HepG2 (cell line): ENCODE results near the gene VPS18. TPM values are rescaled to one million over a fixed set of nuclear protein-coding genes. Genes with fewer than 3 reads are reported as not detected.

Experiments used
- DMAP1 ChIP-seq: IDR thresholded peaks from 2 replicates; pipeline ENCODE4 v1.6.1; 2016
- FOSL2 ChIP-seq: sonication (generic); formaldehyde crosslinking; IDR thresholded peaks from 2 replicates; pipeline ENCODE4 v1.4.0; 2020; ENCODE audit warnings: missing genetic modification reagents
- HNF4G ChIP-seq, 2 experiments: sonication (generic) in 1 of 2; formaldehyde crosslinking in 1 of 2; IDR thresholded peaks; 2 replicates each; pipeline versions ENCODE4 v1.4.0 to v1.6.1; 2011 to 2020; ENCODE audit warnings: borderline replicate concordance in 2 of 2, low read depth in 2 of 2, mild to moderate bottlenecking in 2 of 2, low read length in 1 of 2, missing genetic modification reagents in 1 of 2, moderate library complexity in 1 of 2
- HNRNPLL ChIP-seq: fragments of 200-400 bp; formaldehyde crosslinking; IDR thresholded peaks from 2 replicates; pipeline ENCODE4 v1.6.1; 2017; ENCODE audit warnings: mild to moderate bottlenecking, low read depth, low read length; ENCODE audit not compliant: poor library complexity, severe bottlenecking
- SP2 ChIP-seq: sonication (generic); formaldehyde crosslinking; IDR thresholded peaks from 2 replicates; pipeline ENCODE4 v1.5.1; 2020; ENCODE audit warnings: mild to moderate bottlenecking, missing genetic modification reagents
- TAF15 ChIP-seq: fragments of 200-400 bp; formaldehyde crosslinking; IDR thresholded peaks from one replicate; pipeline ENCODE4 v1.6.1; 2018; ENCODE audit warnings: mild to moderate bottlenecking, low read depth, low read length; ENCODE audit not compliant: poor library complexity, severe bottlenecking
- ZKSCAN8 ChIP-seq: IDR thresholded peaks from 2 replicates; pipeline ENCODE4 v1.6.1; 2016; ENCODE audit warnings: borderline replicate concordance, missing genetic modification reagents, missing compliant biosample characterization
- ZNF12 ChIP-seq: sonication (generic); formaldehyde crosslinking; IDR thresholded peaks from 2 replicates; pipeline ENCODE4 v1.5.0; 2020; ENCODE audit warnings: missing genetic modification reagents
- ZNF263 ChIP-seq: sonication (generic); formaldehyde crosslinking; IDR thresholded peaks from 2 replicates; pipeline ENCODE4 v1.4.0; 2020; ENCODE audit warnings: missing genetic modification reagents
- ZNF292 ChIP-seq: sonication (generic); formaldehyde crosslinking; IDR thresholded peaks from 2 replicates; pipeline ENCODE4 v1.8.1; 2022; ENCODE audit warnings: mild to moderate bottlenecking, low read depth, missing genetic modification reagents, borderline replicate concordance
- ZNF33A ChIP-seq: sonication (generic); formaldehyde crosslinking; IDR thresholded peaks from 2 replicates; pipeline ENCODE4 v1.5.1; 2020; ENCODE audit warnings: missing genetic modification reagents, mild to moderate bottlenecking, moderate library complexity, borderline replicate concordance
- ZNF510 ChIP-seq: sonication (generic); formaldehyde crosslinking; IDR thresholded peaks from 2 replicates; pipeline ENCODE4 v1.4.0; 2020; ENCODE audit warnings: low read depth, mild to moderate bottlenecking, missing genetic modification reagents
- polyA plus RNA-seq, 8 experiments: library from polyadenylated mRNA; depleted of rRNA in 3 of 8; stranded (reverse) in 7 of 8; unstranded in 1 of 8; fragments of >200 nt; fragmentation: Illumina TruSeq in 4 of 8; extraction: Trizol in 4 of 8; gene quantifications; 2 replicates each; pipeline versions ENCODE4 v1.2.1 to v1.2.3, GENCODE V29; 2011 to 2016; ENCODE audit warnings: low read depth in 4 of 8, missing spikeins in 1 of 8, mixed read lengths in 1 of 8; ENCODE audit not compliant: insufficient read depth in 1 of 8
- total RNA-seq, 5 experiments: library from RNA; depleted of rRNA; stranded (reverse); fragments of >200 nt; fragmentation: Illumina TruSeq; extraction: Trizol; gene quantifications; 2 replicates each; pipeline ENCODE4 v1.2.3, GENCODE V29; 2016; ENCODE audit warnings: low read depth in 1 of 5
- TF ChIP-seq, protein P1 (sequence below): sonication (generic); formaldehyde crosslinking; IDR thresholded peaks from 2 replicates; pipeline ENCODE4 v1.4.0; 2020; ENCODE audit warnings: missing genetic modification reagents
- TF ChIP-seq, protein P2 (sequence below): sonication (generic); formaldehyde crosslinking; IDR thresholded peaks from 2 replicates; pipeline ENCODE4 v1.4.0; 2020; ENCODE audit warnings: missing genetic modification reagents, mild to moderate bottlenecking, borderline replicate concordance
- TF ChIP-seq, protein P3 (sequence below): IDR thresholded peaks from 2 replicates; pipeline ENCODE4 v1.6.1; 2016; ENCODE audit warnings: low read depth, borderline replicate concordance
- TF ChIP-seq, protein P4 (sequence below): sonication (generic); formaldehyde crosslinking; IDR thresholded peaks from 2 replicates; pipeline ENCODE4 v1.9.0; 2021; ENCODE audit warnings: missing genetic modification reagents, borderline replicate concordance
- TF ChIP-seq, protein P5 (sequence below): sonication (generic); formaldehyde crosslinking; IDR thresholded peaks from 2 replicates; pipeline ENCODE4 v1.4.0; 2020; ENCODE audit warnings: missing genetic modification reagents

VPS18 gene
- total and polyA plus RNA-seq, 2 of the 13 experiments (the other 11 are each of a cell fraction or from before 2014, with no cell fraction given) = 5.8 to 17.0 TPM

DNA sequence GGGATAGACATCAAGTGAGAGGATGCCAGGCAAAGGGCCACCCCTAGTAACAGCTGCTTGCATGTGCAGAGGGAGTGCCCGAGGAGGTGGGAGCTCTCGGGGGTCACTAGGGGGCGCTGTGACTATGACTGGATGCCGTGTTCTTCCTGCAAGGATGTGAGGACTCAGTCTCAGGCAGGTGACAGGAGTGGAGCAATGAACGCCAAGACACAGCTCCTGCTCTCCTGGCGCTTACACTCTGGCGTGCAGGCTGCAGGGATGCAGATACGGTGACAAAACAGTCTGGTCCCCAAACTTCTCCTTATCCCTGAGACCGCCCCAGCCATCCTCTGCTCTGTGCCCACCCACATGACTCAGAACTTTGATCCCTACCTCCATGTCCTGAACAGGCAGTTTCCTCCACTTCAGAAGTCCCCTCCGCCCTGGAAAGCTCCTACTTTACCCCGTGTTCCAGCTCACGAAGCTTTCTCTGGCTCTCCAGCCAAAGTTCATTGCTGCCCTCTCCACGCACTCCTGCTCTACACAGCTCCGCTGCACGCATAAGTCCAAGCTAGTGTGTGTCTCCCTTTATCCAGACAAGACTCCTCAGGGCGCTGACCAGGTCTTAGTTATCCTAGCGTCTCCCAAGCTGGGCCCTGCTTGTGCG is 34.9 kb upstream of the VPS18 start (continued):
- TF ChIP-seq HNF4G (IDR thresholded peaks at IDR 0.05; ENCODE audit: borderline replicate concordance, low read depth, low read length) (0 out of 2 replicates have a peak, but pooled peaks have one; percentile 3), HNF4G (CRISPR knock-in tag; IDR thresholded peaks at IDR 0.05; ENCODE audit: borderline replicate concordance, low read depth) (peak; percentile 62; the same call in 1 of the 2 replicates), ZKSCAN8 (CRISPR knock-in tag) (0 out of 2 replicates have a peak, but pooled peaks have one; percentile 20), TAF15 (no peak), SP2 (CRISPR knock-in tag) (no peak), ZNF292 (CRISPR knock-in tag) (peak; percentile 58; the same call in 1 of the 2 replicates), DMAP1 (CRISPR knock-in tag) (no peak), HNRNPLL (no peak), ZNF12 (CRISPR knock-in tag) (0 out of 2 replicates have a peak, but pooled peaks have one; percentile 49), ZNF510 (CRISPR knock-in tag) (no peak), ZNF263 (0 out of 2 replicates have a peak, but pooled peaks have one; percentile 12), ZNF33A (no peak), FOSL2 (peak; percentile 32; the same call in 1 of the 2 replicates)
- TF ChIP-seq, protein P1, sequence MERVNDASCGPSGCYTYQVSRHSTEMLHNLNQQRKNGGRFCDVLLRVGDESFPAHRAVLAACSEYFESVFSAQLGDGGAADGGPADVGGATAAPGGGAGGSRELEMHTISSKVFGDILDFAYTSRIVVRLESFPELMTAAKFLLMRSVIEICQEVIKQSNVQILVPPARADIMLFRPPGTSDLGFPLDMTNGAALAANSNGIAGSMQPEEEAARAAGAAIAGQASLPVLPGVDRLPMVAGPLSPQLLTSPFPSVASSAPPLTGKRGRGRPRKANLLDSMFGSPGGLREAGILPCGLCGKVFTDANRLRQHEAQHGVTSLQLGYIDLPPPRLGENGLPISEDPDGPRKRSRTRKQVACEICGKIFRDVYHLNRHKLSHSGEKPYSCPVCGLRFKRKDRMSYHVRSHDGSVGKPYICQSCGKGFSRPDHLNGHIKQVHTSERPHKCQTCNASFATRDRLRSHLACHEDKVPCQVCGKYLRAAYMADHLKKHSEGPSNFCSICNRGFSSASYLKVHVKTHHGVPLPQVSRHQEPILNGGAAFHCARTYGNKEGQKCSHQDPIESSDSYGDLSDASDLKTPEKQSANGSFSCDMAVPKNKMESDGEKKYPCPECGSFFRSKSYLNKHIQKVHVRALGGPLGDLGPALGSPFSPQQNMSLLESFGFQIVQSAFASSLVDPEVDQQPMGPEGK = 0 out of 2 replicates have a peak, but pooled peaks have one; percentile 28
- TF ChIP-seq, protein P2, sequence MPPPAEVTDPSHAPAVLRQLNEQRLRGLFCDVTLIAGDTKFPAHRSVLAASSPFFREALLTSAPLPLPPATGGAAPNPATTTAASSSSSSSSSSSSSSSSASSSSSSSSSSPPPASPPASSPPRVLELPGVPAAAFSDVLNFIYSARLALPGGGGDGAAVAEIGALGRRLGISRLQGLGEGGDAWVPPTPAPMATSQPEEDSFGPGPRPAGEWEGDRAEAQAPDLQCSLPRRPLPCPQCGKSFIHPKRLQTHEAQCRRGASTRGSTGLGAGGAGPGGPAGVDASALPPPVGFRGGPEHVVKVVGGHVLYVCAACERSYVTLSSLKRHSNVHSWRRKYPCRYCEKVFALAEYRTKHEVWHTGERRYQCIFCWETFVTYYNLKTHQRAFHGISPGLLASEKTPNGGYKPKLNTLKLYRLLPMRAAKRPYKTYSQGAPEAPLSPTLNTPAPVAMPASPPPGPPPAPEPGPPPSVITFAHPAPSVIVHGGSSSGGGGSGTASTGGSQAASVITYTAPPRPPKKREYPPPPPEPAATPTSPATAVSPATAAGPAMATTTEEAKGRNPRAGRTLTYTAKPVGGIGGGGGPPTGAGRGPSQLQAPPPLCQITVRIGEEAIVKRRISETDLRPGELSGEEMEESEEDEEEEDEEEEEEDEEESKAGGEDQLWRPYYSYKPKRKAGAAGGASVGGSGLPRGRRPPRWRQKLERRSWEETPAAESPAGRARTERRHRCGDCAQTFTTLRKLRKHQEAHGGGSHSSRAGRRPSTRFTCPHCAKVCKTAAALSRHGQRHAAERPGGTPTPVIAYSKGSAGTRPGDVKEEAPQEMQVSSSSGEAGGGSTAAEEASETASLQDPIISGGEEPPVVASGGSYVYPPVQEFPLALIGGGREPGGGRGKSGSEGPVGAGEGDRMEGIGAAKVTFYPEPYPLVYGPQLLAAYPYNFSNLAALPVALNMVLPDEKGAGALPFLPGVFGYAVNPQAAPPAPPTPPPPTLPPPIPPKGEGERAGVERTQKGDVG (CRISPR knock-in tag) = peak; percentile 75; the same call in 1 of the 2 replicates
- TF ChIP-seq, protein P3, sequence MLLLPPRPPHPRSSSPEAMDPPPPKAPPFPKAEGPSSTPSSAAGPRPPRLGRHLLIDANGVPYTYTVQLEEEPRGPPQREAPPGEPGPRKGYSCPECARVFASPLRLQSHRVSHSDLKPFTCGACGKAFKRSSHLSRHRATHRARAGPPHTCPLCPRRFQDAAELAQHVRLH = 0 out of 2 replicates have a peak, but pooled peaks have one; percentile 35
- TF ChIP-seq, protein P4, sequence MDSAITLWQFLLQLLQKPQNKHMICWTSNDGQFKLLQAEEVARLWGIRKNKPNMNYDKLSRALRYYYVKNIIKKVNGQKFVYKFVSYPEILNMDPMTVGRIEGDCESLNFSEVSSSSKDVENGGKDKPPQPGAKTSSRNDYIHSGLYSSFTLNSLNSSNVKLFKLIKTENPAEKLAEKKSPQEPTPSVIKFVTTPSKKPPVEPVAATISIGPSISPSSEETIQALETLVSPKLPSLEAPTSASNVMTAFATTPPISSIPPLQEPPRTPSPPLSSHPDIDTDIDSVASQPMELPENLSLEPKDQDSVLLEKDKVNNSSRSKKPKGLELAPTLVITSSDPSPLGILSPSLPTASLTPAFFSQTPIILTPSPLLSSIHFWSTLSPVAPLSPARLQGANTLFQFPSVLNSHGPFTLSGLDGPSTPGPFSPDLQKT (CRISPR knock-in tag) = no peak
- TF ChIP-seq, protein P5, sequence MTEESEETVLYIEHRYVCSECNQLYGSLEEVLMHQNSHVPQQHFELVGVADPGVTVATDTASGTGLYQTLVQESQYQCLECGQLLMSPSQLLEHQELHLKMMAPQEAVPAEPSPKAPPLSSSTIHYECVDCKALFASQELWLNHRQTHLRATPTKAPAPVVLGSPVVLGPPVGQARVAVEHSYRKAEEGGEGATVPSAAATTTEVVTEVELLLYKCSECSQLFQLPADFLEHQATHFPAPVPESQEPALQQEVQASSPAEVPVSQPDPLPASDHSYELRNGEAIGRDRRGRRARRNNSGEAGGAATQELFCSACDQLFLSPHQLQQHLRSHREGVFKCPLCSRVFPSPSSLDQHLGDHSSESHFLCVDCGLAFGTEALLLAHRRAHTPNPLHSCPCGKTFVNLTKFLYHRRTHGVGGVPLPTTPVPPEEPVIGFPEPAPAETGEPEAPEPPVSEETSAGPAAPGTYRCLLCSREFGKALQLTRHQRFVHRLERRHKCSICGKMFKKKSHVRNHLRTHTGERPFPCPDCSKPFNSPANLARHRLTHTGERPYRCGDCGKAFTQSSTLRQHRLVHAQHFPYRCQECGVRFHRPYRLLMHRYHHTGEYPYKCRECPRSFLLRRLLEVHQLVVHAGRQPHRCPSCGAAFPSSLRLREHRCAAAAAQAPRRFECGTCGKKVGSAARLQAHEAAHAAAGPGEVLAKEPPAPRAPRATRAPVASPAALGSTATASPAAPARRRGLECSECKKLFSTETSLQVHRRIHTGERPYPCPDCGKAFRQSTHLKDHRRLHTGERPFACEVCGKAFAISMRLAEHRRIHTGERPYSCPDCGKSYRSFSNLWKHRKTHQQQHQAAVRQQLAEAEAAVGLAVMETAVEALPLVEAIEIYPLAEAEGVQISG (CRISPR knock-in tag) = peak; percentile 47
